Peyer's patch (tissue), 4 donors: ENCODE results near the gene DNM3. TPM values are rescaled to one million over a fixed set of nuclear protein-coding genes. Genes with fewer than 3 reads are reported as not detected.

Experiments
- DNase-seq, 3 donors: peaks; one replicate each; pipeline ENCODE4 v3.0.0-alpha.2; 2017 to 2019
- H3K27ac ChIP-seq, 4 donors: fragments of 200-600 bp; sonication (generic); one replicate each; pipeline ENCODE4 v1.5.1; 2016 to 2019
- H3K27me3 ChIP-seq, 2 donors: fragments of 200-600 bp; sonication (generic); one replicate each; pipeline ENCODE4 v1.5.1; 2019
- H3K36me3 ChIP-seq, 3 donors: fragments of 200-600 bp; sonication (generic); one replicate each; pipeline ENCODE4 v1.5.1; 2016 to 2019
- H3K4me1 ChIP-seq, 4 donors: fragments of 200-600 bp; sonication (generic); one replicate each; pipeline ENCODE4 v1.5.1; 2016 to 2019
- H3K4me3 ChIP-seq, 4 donors: fragments of 200-600 bp; sonication (generic); 1 replicate in 3 of 4; 2 replicates in 1 of 4; pipeline ENCODE4 v1.5.1; 2016 to 2019; ENCODE audit warnings: mild to moderate bottlenecking in 1 of 4
- H3K9me3 ChIP-seq, 4 donors: fragments of 200-600 bp; sonication (generic); one replicate each; pipeline ENCODE4 v1.5.1; 2016 to 2019; ENCODE audit warnings: mild to moderate bottlenecking in 1 of 4
- POLR2A ChIP-seq, 2 donors: fragments of 450-650 bp; IDR thresholded peaks; one replicate each; pipeline ENCODE4 v1.5.1; 2017; ENCODE audit warnings: antibody characterized with exemption in 2 of 2, mild to moderate bottlenecking in 2 of 2, moderate library complexity in 2 of 2
- total RNA-seq, 4 donors: library from RNA; depleted of rRNA; stranded (reverse); fragments of >200 nt; gene quantifications; one replicate each; pipeline ENCODE4 v1.1.0, GENCODE V29; 2016
- TF ChIP-seq, protein P1 (sequence below), 6 experiments: fragments of 450-650 bp in 4 of 6; fragments of 200-600 bp in 2 of 6; sonication (generic) in 1 of 6; IDR thresholded peaks; one replicate each; pipeline ENCODE4 v1.5.1; 2017 to 2019; ENCODE audit warnings: antibody characterized with exemption in 6 of 6, mild to moderate bottlenecking in 3 of 6, moderate library complexity in 1 of 6

The DNM3 gene
- total RNA-seq, 4 donors from 2014 or later, result 1.4 to 11.6 (median 2.0) TPM

DNA sequence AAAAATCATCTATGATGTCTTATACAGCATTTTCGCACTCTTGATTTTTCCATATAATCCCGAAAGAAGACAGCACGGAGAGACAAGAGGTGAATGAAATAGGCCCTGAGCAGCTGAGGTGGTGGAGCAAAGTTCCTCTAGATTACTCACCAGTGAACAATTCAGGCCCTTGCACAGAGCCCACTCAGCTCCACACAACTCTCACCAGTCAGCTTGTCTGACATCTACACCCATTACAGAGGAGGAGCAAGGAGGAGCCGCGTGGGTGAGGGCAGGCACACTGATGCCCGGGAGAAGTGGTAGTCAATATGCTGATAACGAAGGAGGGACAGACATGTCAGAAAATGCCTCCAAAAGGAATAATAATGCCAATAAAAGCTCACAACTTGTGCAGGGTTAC lies 59.9 kb downstream of the DNM3 start:
- H3K27me3 ChIP-seq, result no peaks in the 10 kb centered on the region
- no peaks in the 10 kb centered on the region for H3K9me3 ChIP-seq
- no peak for DNase-seq
- no peak overlapping the region for H3K27ac ChIP-seq
- H3K36me3 ChIP-seq, result no peaks in the 10 kb centered on the region
- TF ChIP-seq, protein P1, sequence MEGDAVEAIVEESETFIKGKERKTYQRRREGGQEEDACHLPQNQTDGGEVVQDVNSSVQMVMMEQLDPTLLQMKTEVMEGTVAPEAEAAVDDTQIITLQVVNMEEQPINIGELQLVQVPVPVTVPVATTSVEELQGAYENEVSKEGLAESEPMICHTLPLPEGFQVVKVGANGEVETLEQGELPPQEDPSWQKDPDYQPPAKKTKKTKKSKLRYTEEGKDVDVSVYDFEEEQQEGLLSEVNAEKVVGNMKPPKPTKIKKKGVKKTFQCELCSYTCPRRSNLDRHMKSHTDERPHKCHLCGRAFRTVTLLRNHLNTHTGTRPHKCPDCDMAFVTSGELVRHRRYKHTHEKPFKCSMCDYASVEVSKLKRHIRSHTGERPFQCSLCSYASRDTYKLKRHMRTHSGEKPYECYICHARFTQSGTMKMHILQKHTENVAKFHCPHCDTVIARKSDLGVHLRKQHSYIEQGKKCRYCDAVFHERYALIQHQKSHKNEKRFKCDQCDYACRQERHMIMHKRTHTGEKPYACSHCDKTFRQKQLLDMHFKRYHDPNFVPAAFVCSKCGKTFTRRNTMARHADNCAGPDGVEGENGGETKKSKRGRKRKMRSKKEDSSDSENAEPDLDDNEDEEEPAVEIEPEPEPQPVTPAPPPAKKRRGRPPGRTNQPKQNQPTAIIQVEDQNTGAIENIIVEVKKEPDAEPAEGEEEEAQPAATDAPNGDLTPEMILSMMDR (IDR thresholded peaks at IDR 0.05), result no peak
- TF ChIP-seq POLR2A (IDR thresholded peaks at IDR 0.05), result no peak
- H3K4me3 ChIP-seq, result no peak overlapping the region
- no peaks in the 10 kb centered on the region for H3K4me1 ChIP-seq

GRCh38 chr1:171902527-171902926 lies 61.2 kb downstream of the DNM3 start:
- Histone ChIP-seq H3K4me1 (no peaks in the 10 kb centered on the region), H3K36me3 (no peaks in the 10 kb centered on the region)
- TF ChIP-seq POLR2A (IDR thresholded peaks at IDR 0.05), result no peak
- TF ChIP-seq, protein P1 (IDR thresholded peaks at IDR 0.05), result no peak

GRCh38 chr1:171904778-171905450 lies 63.6 kb downstream of the DNM3 start:
- Histone ChIP-seq H3K27ac (no peak overlapping the region), H3K27me3 (no peaks in the 10 kb centered on the region), H3K36me3 (no peaks in the 10 kb centered on the region), H3K9me3 (no peaks in the 10 kb centered on the region), H3K4me1 (no peaks in the 10 kb centered on the region), H3K4me3 (no peak overlapping the region)
- DNase-seq, result no peak
- TF ChIP-seq, protein P1 (IDR thresholded peaks at IDR 0.05), result no peak
- TF ChIP-seq POLR2A (IDR thresholded peaks at IDR 0.05), result no peak

More at GRCh38 chr1:171902527-171902926, 61.2 kb downstream of the DNM3 start:
- Histone ChIP-seq H3K9me3 (no peaks in the 10 kb centered on the region), H3K4me3 (no peak overlapping the region), H3K27me3 (no peaks in the 10 kb centered on the region), H3K27ac (no peak overlapping the region)
- no peak for DNase-seq

DNA sequence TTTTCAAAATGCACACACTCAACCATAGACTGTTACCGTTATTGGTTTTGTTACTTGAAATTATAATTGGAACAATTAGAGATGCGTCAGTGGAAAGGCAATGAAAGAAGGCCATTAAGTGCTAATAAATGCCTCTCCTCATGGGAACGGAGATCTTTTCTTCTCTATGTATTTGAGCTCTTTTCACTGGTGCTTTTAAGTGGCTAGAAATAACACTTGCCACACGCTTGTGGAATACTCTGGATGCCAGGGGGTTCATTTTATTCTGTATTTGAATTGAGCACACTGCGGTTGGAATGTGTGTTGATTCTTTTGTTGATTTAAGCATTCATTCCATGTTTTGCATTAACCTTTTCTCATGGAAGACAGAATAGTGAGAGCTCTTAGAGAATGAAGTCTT lies 68.4 kb downstream of the DNM3 start:
- no peak overlapping the region for H3K4me3 ChIP-seq
- H3K9me3 ChIP-seq, result no peaks in the 10 kb centered on the region
- DNase-seq, result no peak
- H3K27me3 ChIP-seq, result no peaks in the 10 kb centered on the region
- no peak overlapping the region for H3K27ac ChIP-seq
- H3K36me3 ChIP-seq, result no peaks in the 10 kb centered on the region
- peaks cover 0 to 11% (median 0%) of the 10 kb centered on the region in 4 donors for H3K4me1 ChIP-seq
- TF ChIP-seq, protein P1 (IDR thresholded peaks at IDR 0.05), result no peak
- TF ChIP-seq POLR2A (IDR thresholded peaks at IDR 0.05), result no peak

GRCh38 chr1:171910786-171911185 lies 69.5 kb downstream of the DNM3 start:
- H3K36me3 ChIP-seq, result no peaks in the 10 kb centered on the region
- no peak for TF ChIP-seq POLR2A (IDR thresholded peaks at IDR 0.05)
- TF ChIP-seq, protein P1 (IDR thresholded peaks at IDR 0.05), result no peak
- no peaks in the 10 kb centered on the region for H3K27me3 ChIP-seq
- DNase-seq, result no peak
- no peaks in the 10 kb centered on the region for H3K9me3 ChIP-seq
- no peak overlapping the region for H3K27ac ChIP-seq
- H3K4me1 ChIP-seq, result peaks cover 0 to 11% (median 0%) of the 10 kb centered on the region in 4 donors
- no peak overlapping the region for H3K4me3 ChIP-seq
